HL-60/S4 treated with retinoic acid at 250 ng/mL for 4 days and 3 days (cell line): ENCODE results near the gene OTOP2.
"Not testable (repeated sequence)": the region's sequence is repeated elsewhere in the genome, so short reads cannot be mapped to it uniquely, and the experiment has no call there.

ENCODE experiments used
- in situ Hi-C: fragments of 300-500 bp; cut with MboI; formaldehyde crosslinking; loops from 2 replicates; pipeline ENCODE4 v1.7.0; 2022; ENCODE audit warnings: low sequenced_read_pairs

Gene OTOP2

DNA sequence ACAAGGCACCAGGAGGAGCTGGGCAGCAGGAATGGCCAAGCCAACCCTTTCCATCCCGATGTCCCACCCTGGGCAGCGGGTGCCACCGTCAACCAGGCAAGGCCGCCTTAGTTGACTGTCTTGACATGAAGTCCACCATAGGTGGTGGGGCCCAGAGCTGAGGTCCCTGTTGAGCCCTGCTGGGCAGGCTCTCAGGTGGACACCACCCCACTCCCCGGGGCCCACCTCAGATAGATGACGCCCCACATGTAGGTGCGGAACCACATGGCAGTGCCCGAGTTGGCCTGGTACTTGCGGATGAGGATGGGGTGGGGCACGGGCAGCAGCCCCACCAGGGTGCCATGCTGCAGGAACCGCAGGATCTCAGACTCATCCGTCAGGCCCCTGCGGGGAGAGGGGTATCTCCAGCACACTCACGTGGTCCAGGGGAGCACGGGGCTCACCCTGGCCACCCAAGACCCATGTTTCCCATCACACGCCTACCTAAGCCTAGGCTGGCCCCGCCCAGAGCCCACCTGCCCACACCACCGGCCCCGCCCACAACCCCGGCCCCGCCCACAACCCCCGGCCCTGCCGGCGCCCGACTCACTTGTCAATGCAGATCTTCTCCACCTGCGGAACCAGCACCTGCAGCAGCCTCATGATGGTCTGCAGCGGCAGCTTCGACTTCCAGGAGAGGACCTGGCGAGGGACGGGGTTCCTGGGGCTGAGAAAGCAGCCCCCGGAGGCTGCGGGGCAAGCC, 27.8 kb downstream of the OTOP2 start:
- in situ Hi-C loops: no loop called here

- in situ Hi-C loops: no loop called here
Observed at GRCh38 chr17:74952431-74953133, 28.5 kb downstream of the OTOP2 start.

DNA sequence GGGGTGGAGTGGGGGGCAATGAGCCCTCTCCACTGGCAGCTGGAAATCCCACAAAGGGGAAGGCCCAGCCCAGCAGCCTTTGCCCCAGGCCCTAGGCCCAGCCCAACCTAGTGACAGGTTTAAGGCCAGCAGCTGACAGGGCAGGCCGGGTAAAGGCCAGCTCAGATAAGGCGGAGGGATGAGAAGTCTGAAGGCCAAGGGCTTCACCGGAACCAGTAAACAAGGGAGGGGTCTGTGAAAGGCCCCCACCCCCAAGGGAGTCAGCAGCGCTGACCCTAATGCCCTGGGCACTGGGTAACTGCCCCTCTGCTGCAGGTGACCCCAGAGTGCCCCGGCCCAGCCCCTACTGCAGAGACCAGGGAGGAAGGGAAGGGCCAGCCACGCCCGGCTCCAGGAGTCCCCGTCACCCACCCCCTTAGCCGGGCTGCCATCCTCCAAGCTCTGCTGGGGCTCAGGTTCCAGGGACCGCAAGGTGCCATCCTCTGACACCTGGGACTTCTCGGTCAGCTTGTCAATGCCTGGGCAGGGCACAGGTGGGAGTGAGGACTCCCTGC, 29.1 kb downstream of the OTOP2 start:
- in situ Hi-C loops: no loop called here

GRCh38 chr17:74954115-74954514, 30.0 kb downstream of the OTOP2 start:
- in situ Hi-C loops: no loop called here

DNA sequence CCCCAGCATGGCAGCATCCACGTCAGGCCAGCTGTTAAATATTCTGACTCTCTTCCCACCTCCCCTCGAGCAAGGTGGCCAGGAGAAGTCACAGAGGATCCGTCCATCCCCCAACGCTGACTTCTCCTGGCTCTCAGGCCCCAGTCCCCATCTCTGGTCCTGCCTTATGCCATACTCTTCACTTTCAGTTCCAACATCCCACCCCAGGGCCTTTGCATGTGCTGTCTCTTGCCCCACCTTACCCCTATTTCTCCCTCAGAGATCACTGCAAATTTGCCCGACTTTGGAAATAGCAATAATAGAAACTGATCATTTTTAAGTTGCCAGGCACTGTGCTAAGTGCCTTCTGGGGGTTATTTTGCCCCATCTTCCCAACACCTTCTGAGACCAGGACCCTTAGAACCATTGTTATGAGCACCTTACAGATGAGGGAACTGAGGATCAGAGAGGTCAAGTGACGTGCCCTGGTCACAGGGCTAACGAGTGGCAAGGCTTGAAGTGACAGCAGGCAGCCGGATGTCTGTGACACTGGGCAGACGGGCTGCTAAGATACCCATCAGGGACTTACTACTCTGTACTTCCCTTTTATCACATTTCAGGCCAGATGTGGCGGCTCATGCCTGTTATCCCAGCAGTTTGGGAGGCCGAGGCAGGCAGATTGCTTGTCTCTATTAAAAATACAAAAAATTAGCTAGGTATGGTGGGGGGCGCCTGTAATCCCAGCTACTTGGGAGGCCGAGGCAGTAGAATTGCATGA, 30.8 kb downstream of the OTOP2 start:
- in situ Hi-C loops: no loop called here

DNA sequence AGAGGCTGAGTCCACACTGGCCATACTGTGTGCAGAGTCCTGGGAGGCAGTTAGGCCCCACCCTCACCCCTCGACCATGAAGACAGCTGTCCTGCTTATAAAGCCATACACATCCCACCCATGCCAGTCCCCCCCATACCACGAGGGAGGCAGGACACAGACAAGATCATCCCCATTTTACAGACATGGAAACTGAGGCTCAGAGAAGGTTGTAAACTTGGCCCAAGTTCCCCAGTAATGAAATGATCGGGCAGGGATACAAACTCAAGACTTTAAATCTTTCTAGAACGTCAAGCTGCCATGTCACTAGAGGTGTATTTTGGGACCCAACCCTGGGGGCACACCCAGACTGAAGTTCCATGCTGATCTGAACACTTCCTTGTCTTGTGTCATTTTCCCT, 32.0 kb downstream of the OTOP2 start:
- in situ Hi-C loops: no loop called here

DNA sequence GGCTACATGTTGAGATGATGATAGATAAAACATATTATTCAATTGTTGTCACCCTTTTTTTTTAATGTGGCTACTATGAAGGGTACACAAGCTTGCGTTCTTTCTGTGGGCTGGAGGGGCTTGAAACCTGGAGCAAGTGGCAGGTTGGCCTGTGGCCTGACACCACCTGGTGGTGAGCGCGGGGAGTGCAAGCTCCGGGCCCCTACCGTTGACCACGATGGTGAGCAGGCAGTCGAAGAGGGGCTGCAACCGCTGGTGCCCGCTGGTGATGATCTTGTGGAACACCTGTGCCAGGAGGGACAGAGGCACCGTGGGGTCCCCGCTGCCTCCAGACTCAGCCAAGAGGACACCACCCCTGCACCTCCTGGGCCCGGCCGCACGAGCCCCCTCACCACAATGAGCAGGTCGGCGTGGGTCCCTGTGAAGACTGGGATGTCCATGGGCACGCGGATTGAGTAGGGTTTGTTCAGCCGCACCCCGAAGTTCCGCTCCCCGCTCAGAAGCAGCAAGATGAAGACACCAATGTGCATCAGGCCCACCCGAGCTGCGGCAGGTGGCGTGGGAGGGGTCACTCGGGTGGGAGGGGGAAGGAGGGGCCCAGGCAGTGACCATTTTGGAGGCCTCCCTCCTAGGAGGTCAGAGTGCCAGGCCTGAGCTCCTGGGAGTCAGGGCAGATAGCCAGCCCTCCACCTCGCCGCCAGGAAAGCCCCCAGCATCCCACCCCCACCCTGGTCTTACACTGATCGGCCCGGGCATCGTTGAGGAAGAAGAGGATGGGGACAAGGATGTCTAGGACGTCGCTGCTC, 34.1 kb downstream of the OTOP2 start:
- in situ Hi-C loops: no loop called here

DNA sequence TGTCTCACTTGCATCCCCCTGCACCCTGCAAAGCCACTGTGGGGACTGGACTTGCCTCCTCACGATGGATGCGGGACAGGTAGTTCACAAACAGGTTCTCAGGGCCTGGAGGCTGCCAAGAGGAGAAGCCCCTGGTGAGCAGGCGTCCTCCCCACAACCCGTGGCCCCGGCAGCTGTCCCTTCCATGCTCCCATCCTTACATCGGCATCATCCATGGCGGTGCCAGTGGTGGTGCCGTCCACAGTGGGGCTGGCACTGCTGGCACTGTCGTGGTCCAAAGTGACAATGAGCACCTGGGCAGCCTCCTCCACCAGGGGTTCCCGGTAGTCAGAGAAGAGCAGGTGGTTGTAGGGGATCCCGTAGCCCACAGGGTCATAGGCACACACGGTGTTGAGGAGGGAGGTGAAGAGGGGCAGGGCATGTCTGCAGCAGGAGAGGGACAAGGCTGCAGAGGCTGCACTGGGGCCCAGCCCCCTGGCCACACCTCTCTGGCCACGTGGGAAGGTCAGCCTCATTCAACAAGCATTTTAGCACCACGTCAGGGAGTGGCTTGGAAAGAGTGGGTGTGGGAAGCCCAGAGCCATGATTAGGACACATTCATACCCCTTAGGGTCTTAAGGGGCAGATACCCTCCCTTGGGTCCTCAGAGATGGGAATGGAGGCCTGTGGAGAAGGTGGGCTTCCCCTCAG, 35.9 kb downstream of the OTOP2 start:
- in situ Hi-C loops: no loop called here

GRCh38 chr17:74960570-74961342, 36.7 kb downstream of the OTOP2 start:
- in situ Hi-C loops: no loop called here

DNA sequence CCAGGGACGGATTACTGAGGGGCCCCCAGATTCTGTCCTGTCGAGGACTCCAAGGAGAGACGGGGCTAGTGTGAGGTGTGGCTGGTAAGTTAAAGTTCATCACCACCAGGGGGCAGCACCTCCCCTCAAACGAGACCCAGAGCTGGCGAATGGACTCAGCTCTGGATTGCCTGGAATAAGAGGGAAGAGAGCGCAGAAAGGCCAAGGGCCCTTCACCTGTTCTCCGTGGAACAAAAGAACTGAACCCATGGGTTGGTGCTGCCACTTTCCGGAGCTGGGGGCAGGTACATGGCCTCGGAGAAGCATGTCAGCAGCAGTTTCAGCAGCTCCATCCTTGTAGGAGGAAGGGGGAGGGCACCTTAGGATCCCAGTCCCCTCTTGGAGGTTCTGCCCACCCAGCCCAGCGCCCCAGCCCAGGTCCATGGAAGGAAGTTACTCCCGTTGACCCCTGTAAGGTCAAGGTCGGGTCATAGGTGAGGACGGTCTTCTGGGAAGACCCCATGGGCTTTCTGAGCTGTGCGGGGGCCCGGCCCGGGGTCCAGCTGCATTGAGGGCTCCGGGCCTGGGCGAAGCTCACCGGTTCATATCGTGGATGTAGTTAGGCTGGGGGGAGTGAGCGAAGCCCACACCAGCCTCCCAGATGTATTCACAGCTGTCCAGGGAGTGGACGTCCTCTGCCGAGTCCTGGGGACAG, 37.7 kb downstream of the OTOP2 start:
- in situ Hi-C loops: no loop called here

DNA sequence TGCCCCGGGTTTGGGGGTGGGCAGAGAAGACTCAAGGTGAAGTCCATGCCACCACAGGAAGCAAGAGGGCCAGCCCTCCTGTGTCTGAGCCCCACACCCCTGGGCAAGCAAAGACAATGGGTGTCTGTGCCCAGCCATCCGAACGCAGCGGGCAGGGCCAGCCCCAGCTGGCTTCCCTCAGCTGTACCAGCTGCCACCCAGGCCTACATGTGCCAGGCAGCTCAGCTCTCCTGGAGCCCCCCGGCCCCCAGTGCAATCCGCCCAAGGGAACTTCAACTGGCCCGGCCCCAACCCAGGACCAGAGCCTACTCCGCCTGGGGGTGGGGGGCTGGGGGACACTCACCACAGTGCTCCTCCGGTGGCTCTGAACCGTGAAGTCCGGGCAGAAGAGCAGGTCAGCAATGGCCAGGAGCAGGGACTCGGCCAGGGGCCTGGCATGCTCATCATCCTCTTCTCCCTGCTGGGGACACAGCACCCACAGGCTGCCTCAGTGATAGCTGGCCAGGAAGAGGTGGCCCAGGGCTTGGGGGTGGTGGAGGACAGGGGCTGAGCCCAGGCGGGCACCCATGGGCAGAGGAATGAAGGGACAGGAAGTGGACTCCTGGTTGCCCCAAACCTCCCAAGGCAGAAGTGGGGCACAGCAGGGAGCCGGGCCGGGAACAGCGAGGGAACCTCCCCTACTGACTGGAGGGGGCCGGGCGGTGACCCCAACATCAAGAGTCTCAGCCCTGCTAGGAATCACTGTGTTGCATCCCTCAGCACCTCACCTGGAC, 38.7 kb downstream of the OTOP2 start:
- in situ Hi-C loops: no loop called here

- in situ Hi-C loops: no loop called here
Observed at GRCh38 chr17:74963656-74964055, 39.6 kb downstream of the OTOP2 start.

DNA sequence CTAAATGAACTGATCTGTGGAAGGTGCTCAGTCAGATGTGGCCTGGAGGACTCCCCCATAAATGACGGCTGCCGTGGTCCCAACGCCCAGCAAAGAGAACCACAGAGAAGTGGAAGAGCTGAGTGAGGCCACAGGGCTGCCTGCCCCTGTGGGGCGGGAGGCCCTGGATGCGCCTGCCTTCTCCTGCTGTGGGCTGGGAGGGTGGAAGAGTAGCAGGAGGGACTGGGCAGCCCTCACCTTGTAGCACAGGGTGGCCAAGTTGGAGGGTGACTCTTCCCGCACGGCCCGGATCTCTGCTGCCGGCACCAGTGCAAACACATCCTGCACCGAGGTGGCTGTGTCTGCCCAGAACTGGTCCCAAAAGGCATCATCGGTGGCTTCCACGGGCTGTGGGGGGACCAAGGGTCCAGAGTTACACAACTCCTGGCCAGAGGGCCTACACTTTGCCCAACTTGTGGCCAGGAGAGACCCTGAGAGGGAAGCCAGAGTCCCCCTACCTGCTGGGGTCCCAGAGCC, 40.2 kb downstream of the OTOP2 start:
- in situ Hi-C loops: no loop called here

DNA sequence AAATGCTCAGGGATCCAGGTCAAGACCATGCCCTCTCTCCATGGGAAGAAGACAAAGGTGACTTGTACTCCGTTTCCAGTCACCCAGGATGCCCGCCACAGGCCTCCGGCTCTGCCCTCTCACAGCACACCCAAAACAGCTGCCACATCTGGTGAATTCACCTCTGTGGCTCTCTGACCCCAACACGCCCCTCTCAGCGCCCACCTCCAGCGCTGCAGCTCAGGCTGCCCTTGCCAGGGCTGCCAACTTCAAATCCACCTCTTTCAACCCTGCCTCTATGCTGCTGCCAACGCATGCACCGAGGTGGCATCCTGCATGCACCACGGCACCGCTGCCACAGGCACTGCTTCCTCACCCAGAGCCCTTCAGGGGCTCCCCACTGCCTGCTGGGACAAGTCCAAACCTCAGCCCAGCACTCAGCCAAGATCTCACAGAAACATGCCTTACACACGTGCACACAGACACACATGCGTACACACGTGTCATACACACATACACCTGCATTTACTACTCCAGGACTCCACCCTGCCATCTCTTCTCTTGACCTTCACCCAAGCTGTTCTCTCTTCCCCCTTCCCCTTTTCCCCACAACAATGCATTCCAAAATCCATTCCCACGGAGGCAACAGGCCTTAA, 41.0 kb downstream of the OTOP2 start:
- in situ Hi-C loops: no loop called here

DNA sequence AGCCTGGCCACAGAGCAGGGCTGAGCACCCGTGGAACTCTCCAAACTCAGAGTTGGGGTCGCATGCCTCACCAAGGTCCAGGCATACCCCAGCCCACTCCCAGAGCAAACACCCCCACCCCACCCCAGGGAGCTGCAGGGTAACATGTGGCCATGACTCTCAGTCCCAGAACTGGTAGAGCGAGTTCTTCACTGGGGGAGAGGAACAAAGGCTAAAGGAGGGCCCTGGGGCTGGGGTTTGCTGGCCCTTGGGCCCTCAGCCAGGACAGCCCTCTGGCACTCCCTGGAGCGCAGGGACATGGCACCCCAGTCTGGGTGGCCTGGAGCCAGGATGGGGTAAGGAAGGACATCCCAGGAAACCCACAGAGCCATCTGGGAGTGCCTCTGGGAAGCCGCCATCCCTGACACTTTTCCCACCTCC, 44.3 kb downstream of the OTOP2 start:
- in situ Hi-C loops: no loop called here

DNA sequence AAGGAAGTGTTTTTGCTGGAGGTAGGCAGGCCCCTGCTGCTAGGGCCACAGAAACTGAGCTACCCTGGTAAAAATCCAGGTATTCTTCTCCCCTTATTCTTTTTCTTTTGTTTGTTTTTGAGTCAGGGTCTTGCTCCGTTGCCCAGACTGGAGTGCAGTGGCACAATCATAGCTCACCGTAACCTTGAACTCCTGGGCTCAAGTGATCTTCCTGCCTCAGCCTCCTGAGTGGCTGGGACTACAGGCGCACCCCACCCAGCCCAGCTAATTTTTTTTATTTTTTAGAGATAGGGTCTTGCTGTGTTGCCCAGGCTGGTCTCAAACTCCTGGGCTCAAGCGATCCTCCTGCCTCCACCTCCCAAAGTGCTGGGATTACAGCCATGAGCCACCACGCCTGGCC, 45.4 kb downstream of the OTOP2 start:
- in situ Hi-C loops: not testable (repeated sequence)

DNA sequence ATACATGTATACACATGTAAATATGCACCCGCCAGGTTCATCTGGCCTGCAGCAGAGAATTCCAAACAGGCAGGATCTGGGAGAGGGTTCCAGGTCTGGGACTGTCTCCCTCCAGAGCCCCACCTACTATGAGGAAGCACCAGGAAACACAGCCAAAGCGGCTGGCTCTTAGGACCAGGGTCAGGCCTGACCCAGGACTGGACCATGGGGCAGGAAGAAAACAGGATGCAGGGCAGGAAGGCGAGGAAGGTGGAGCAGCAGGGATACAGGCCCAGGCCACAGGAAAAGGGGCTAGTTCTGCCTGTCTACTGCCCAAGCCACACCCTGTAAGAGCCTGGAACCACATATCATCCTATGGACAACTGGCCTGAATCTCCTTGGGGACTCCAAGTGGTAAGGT, 46.3 kb downstream of the OTOP2 start:
- in situ Hi-C loops: no loop called here
